Measurements from ENCODE around the gene OR5K3.
"Not testable (repeated sequence)": the region's sequence is repeated elsewhere in the genome, so short reads cannot be mapped to it uniquely, and the experiment has no call there.

OR5K3 gene, protein sequence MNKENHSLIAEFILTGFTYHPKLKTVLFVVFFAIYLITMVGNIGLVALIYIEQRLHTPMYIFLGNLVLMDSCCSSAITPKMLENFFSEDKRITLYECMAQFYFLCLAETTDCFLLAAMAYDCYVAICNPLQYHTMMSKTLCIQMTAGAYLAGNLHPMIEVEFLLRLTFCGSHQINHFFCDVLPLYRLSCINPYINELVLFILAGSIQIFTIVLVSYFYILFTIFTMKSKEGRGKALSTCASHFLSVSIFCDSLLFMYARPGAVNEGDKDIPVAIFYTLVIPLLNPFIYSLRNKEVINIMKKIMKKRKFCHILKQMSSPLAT

DNA sequence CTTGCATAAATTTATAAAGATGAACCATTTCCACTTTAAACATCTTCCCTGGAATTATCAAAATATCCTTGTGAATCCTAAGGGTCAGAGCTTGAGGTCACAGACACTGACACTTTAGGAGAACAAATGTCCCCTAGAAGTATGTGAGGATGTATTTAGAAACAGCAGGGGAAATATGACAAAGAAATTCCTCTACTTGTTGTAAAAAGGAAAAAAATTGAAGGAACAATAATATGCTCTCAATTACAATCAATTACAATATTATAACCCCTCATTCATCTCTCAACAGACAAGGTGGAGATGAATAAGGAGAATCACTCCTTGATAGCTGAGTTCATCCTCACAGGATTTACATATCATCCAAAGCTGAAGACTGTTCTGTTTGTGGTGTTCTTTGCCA lies at the start of gene OR5K3:
Gene OR5K3, plus strand, starts transcription at position 301 of the 400 bp plus-strand sequence. Its CDS starts 0 bp downstream, at position 301.
- no peak for DNase-seq (ENCODE audit: low read depth, low spot score)

DNA sequence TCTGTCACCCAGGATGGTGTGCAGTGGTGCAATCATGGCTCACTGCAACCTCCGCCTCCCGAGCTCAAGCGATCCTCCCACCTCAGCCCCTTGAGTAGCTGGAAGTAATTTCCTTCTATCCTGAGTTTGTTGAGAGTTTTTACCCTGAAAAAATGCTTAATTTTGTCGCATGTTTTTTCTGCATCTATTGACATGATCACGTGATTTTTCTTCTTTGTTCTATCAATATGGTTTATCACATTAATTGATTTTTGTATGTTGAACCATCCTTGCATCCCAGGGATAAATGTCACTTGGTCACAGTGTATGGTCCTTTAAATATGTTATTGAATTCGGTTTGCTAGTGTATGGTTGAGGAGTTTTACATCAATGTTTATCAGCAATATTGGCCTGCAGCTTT lies 48.7 kb upstream of the OR5K3 start:
- DNase-seq (ENCODE audit: low read depth, low spot score), result no peak

DNA sequence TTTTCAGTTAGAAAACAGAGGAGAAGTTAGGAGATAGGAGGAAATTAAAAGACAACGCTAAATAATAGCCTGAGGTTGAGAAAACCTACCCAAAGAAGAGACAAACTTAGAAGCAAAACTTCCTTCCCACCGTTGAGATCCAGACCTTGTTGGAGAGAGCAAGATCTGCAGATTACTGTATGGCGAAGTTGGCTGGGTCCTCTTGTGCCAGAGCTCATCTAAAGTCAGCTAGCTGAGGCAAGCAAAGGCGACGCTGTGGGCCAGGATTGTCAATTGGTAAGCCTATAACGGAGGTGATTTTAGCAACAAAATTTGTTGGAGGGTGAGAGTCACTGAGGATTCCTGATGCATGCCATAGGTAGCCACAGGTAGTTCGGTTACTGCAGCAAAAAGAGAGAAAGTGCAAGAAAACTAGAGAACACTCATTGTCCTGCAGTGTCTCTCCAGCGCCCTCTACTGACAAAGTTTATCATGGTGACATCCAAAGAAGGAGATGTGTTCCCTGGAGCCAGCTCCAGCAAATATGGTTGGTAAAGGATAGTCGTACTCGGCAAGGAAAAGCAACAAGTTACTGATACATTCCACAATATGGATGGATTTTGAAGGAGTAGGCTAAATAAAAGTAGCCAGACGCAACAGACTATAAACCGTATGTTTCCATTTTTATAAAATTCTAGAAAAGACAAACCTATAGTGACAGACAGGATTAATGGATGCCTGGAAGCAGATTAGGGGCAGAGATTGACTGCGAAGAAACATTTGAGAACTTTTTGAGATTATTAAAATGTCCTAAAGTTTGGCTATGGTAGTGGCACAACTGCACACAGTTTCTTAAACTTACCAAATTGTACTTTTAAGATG lies 46.6 kb upstream of the OR5K3 start:
- peak; percentile 60 for DNase-seq (ENCODE audit: low read depth, low spot score)

DNA sequence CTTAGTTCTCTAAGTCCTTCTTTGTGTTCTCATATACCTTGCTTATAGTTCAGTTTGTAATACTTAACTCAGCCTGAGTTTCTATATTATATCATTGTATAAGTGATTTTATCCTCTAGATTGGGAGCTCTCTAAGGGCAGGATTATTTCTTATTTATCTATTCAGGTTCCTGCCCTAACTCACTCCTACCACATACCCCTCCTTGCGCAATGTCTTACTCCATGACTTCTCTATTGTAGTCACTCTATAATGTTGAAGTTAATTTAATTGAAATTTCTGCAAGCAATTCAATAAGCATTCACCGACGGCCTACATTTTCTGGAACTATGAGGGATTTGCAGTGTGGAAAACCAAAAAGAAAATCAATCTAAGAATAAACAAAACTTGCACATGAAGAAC lies 40.4 kb upstream of the OR5K3 start:
- DNase-seq (ENCODE audit: low read depth, low spot score), result no peak

DNA sequence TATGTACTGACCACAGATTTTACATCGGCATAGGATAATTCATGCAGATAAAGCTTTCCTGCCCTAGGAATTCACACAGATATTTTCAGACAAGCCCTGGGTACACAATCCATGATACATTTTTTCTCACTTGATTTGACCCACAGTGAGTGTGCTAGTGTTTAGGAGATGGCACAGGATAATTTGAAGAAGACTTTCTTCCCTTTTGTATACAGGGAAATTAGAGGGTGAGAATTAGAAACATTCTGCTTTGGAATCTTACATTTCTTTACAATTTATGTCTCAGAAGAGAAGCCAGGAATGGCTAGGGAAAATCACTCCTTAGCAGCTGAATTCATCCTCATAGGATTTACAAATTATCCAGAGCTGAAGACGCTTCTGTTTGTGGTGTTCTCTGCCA lies 36.9 kb upstream of the OR5K3 start, which contains the start of gene OR5K4:
Gene OR5K4, plus strand, starts transcription at position 301 of the 400 bp plus-strand sequence. Its CDS starts 0 bp downstream, at position 301.
- DNase-seq (ENCODE audit: low read depth, low spot score), result no peak

DNA sequence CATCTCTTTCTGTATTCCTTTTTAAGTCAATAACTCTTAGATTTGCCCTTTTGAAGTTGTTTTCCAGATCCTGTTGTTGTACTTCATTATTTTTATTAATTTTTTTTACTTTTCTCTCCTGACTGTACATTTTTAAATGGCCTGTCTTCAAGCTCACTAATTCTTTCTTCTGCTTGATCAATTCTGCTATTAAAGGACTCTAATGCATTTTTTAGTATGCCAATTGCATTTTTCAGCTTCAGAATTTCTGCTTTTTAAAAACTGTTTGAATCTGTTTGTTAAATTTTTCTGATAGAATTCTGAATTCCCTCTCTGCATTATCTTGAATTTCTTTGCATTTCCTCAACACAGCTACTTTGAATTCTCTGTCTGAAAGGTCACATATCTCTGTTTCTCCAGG lies 31.2 kb upstream of the OR5K3 start:
- no peak for DNase-seq (ENCODE audit: low read depth, low spot score)

DNA sequence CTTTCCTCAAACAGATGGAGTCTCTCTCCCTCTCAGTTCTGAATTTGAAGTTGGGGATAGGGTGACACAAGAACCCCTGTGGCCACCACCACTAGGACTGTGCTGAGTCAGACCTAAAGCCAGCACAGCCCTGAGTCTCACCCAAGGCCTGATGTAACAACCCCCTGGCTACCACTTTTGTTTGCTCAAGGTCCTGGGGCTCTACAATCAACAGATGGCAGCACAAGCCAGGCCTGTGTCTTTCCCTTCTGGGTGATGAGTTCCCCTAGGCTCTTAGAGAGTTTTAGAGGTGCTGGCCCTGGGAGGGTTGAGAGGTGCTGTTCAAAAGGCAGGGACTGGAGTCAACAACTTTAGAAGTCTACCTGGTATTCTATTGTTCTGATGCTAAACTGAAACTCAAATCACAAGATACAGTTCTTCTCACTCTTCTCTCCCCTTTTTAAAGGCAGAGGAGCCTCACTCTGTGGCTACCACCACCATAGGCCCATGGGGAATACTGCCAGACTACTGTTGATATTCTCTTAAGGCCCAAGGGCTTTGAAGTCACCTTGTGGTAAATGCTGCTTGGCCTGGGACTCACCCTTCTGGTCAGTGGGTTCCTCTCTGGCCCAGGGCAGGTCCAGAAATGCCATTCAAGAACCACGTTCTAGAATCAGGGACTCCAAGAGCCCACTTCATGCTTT lies 30.3 kb upstream of the OR5K3 start:
- DNase-seq (ENCODE audit: low read depth, low spot score), result no peak

DNA sequence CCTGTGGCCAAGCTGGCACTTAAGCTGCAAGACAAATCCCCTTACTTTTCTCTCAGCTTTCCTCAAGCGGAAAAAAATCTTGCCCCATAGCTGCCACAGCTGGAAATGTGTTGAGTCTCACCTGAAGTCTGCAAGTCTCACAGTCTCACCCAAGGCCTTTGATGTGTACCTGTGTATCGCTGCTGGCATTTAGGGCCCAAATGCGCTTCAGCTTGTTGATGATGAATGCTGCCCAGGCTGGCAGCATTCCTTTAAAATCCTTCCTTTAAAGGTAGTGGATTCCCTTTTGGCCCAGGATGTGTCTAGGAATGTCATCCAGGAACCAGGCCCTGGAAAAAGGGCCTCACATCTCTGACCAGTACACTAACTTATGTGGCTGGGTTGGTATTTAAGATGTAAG lies 29.8 kb upstream of the OR5K3 start:
- no peak for DNase-seq (ENCODE audit: low read depth, low spot score)

DNA sequence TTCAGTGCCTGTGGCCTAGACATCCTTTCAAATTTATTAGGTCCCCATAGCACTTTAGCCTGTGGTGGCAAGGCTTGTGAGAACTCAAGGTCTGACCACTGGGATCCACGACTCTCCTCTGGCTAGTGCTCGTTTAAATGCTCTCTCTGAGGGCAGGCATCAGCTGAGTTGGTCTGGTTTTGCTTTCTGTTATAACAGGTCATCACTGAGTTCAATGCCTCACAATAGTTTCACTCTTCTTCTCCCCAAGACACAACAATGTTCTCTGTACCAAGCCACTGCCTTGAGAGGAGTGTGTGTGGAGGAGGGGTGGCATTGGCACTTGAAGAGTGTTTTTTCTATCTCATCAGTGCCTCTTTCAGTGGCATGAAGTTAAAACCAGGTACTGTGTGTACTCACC lies 29.2 kb upstream of the OR5K3 start:
- DNase-seq (ENCODE audit: low read depth, low spot score), result no peak

DNA sequence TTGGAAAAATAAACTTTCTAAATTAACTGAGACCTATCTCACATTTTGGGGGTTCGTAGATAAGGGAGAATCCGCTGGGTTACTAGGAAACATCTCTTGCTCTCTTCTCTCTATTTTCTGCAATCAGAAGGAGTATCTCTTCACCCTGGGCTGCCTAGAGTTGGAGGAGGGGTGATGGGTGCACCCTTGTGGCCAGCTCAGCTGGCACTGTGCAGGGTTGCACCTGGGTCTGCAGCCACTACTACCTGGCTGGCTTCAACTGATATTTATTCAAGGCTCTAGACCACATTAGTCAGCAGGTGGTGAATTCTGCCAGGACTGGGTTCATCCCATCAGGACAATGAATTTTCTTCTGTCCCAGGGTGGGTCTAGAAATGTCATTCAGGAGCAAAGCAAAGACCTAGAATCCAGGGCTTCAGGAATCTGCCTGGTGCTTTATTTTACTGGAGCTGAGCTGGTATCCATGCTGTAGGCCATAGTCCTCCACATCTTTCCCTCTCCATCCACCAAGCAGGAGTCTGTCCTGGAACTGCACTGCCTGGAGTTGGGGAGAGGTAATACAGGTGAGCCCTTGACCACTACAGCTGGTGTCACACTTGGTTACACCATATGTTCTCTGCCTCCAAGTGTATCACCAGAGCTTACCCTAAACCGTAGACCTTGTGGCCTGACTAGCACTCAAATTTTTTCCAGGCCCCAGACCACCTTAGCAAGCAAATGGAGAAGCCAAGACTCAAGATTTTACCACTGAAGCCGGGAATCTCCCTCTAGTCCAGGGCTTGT lies 22.8 kb upstream of the OR5K3 start:
- DNase-seq (ENCODE audit: low read depth, low spot score), result no peak

DNA sequence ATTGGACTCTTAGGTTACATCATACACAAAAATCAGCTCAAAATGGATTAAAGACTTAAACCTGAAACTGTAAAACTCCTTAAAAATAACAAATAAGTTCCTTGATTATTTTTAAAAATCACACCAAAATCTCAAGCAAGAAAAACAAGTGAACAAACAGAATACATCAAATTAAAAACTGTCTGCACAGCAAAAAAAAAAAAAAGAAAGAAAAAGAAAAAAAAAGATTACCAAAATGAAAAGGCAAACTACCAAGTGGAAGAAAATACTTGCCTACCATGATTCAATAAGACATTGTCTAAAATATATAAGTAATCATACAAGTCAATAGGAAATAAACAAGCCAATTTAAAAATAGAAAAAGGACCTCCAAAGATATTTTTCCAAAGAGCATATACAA lies 19.3 kb upstream of the OR5K3 start:
- DNase-seq (ENCODE audit: low read depth, low spot score), result no peak

DNA sequence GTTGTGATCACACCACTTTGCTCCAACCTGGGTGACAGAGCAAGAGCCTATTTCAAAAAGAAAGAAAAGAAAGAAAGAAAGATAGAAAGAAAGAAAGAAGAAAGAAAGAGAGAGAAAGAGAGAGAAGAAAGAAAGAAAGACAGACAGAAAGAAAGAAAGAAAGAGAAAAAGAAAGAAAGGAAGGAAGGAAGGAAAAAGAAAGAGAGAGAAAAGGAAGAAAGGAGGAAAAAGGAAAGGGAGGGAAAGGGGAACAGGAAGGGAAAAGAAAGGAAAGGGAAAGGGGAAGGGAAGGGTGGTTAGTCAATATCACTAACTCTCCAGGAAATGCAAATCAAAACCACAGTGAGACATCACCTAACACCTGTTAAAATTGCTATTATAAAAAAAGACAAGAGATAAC lies 18.6 kb upstream of the OR5K3 start:
- DNase-seq (ENCODE audit: low read depth, low spot score), result no peak

DNA sequence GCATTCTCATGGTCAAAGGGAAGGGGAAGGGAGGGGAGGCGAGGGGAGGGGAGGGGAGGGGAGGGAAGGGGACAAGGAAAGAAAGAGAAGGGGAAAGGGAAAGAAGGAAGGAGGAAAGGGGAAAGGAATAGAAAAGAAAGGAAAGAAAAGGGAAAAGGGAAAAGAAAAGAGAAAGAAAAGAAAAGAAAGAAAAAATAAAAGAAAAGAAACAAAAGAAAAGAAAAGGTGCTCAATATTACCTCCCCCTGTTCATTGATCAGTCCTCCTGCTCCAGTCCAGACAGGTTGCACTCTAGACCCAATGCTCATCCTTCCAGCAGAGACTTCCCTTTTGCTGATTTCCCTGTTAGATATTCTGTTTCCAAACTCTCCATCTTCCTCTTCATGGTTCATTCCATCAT lies 18.0 kb upstream of the OR5K3 start:
- no peak for DNase-seq (ENCODE audit: low read depth, low spot score)

DNA sequence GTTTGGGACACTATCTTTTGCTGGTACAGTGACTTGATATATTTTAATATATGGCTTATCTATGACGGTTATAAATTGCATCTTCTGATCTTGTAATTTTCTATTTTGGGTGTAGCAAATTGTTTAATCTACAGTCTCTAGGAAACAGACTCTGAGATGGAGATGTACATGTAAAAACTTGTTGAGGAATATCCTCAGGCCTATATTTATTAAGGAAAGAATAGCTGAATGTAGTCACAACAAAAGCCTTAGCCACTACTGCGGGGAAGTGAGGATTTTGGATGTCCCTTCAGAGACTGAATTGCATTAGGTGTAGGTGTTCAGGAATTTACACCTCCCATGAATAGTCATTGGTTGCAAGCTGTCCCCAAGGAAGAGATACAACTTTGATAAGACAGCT lies 13.8 kb upstream of the OR5K3 start:
- DNase-seq (ENCODE audit: low read depth, low spot score), result no peak

DNA sequence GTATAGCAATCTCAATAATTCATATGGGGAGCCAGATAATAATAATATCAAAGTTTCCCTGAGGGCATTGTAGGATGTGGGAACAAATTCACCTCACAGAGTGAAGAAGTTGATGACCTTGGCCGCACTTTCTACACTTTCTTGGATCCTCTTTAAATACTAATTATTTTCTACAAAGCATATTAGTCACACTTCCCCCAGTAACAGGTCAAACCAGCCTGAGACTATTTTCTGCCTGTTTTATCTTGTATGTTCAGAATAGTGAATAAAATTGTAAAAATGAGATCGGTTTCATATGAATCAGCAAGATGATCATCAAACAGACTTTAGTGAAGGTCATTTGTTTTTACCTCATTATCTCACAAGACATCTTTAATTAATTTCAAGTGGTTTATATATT lies 2.3 kb upstream of the OR5K3 start:
- no peak for DNase-seq (ENCODE audit: low read depth, low spot score)

DNA sequence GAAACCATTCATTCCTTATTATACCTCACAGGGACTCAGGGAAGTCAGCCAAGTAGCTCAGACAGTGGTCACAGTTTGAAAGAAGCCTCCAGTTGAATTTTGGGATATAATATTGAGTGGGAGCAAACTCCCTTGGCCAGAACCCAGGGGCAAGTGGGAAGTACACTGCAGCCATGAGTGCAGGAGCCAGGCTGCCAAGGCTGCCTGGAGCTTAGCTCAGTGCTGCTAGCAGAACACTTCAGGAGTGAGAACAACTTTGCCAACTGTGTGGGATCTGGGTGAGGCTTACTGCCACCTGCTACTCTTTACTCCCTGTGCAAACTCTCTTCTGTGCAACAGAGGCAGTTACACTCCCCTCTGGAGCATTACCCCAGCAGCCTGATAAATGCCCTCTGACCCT lies 4.6 kb downstream of the OR5K3 start:
- DNase-seq (ENCODE audit: low read depth, low spot score), result no peak

DNA sequence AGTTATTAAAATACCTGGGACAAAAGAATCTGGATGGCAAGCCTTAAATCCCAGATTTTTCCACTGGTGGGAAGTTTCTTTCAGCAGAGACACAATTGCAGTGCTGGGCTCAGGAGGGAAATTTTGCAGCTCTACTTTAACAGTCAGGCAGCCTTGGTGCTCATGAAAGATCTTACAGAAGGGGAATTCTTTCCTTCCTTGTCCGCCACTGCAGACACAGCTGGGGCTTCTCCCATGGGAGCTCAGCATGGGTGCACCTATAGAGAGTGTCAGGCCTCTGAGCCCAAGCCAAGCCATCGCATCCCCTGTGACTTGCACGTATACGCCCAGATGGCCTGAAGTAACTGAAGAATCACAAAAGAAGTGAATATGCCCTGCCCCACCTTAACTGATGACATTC lies 6.0 kb downstream of the OR5K3 start:
- DNase-seq (ENCODE audit: low read depth, low spot score), result not testable (repeated sequence)

DNA sequence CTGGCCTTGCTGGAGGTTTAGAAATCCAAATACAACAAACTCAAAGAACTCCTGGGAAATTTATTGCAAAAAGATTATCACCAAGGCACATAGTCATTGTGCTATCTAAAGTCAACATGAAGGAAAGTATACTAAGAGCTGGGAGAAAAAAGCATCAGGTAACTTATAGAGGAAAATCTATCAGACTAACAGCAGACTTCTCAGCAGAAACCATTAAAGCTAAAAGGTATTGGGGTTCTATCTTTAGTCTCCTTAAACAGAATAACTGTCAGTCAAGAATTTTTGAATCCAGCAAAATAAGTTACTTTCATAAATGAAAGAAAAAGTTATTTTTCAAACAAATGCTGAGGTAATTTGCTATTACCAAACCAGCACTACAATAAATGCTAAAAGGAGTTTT lies 8.0 kb downstream of the OR5K3 start:
- no peak for DNase-seq (ENCODE audit: low read depth, low spot score)

DNA sequence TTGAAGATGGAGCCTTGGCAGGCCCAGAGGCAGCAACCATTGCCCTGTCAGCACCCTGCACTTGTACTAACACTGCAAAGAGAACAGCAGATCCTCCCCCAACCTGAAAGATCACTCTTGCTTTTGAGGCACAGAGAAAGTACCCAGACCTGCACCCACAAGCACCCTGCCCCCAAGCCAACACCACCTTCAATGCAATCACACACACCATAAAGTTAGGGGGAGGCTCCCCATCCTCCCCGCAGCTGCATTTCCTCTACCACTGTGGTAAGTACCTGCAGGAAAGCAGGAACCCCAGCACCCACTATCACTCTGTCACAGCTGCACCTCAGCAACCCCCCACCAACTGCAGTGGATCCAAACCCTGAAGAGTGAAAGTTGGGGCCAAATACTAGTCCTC lies 12.0 kb downstream of the OR5K3 start:
- no peak for DNase-seq (ENCODE audit: low read depth, low spot score)

DNA sequence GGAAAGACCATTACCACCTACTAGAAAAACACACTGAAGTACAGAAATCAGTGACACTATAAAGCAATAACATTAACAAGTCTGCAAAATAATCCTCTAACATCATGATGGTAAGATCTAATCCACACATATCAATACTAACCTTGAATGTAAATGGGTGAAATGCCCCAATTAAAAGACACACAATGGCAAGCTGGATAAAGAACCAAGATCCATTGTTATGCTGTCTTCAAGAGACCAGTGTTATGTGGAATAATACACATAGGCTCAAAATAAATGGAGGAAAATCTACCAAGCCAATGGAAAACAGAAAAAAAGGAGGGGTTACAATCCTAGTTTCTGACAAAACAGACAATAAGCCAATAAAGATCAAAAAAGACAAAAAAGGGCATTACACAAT lies 13.5 kb downstream of the OR5K3 start:
- DNase-seq (ENCODE audit: low read depth, low spot score), result no peak

DNA sequence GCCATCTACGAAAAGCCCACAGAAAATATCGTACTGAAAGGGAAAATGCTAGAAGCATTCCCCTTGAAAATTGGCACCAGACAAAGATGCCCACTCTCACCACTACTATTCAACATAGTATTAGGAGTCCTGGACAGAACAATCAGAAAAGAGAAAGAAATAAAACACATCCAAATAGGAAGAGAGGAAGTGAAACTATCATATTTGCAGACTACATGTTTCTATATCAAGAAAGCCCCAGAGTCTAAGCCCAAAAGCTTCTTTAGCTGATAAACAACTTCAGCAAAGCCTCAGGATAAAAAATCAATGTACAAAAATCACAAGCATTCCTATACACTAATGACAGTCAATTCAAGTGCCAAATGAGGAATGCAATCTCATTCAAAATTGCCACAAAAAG lies 15.6 kb downstream of the OR5K3 start:
- no peak for DNase-seq (ENCODE audit: low read depth, low spot score)

DNA sequence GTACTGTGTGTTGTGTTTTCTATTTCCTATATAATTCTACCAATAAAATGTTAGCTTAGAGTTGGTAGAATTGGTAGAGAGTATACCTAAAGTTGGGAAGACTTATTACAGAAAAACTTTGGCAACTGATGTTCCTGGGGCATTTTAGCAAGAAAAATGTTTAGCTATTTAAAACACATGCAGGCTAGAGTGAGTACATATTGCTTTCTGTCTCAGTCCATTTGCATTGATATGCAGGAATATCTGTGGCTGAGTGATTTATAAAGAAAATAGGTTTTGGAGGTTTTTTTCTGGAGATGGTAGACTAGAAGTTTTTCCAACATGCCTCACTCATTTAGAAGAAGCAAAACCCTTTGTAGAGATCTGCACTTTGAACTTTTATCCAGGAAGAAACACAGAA lies 42.1 kb downstream of the OR5K3 start:
- no peak for DNase-seq (ENCODE audit: low read depth, low spot score)
